Measurements from ENCODE around the gene ZNF638.

The ZNF638 gene

DNA sequence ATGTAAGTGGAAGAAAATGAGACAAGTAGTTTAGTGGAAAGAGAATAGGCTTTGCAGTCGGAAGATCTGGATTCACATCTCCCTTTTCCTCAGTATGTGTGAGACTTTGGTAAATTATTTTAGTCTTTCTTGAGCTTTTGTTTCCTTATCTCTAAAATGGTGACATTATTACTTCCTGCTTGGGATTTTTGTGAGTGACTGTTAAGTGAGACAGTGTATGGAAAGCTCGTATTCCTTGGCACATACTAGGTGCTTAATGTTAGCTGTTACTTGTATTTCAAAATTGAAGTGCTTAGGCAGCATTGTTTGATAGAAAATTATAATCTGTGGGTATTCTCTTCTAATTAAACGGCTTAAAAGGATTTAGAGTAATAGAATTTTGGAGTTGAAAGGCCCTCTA, 2.0 kb downstream of the ZNF638 start:
- ChIA-PET CTCF (interaction anchor here (1.4 to 3.4 kb wide), 2 partner anchors 33 to 112 kb away, joined by 3 to 24 read pairs; no protein-coding TSS in a partner anchor), POLR2A (interaction anchor here (2.4 kb wide), 1 partner anchor 57 kb away, joined by 13 read pairs; no protein-coding TSS in a partner anchor)
- no peaks in the 10 kb centered on the region for H3K9me3 ChIP-seq (ENCODE audit: control insufficient read depth, insufficient read depth, low read depth, low read length)
- H3K4me1 ChIP-seq (ENCODE audit: control insufficient read depth, insufficient read depth, low read length) = peaks cover 14% of the 10 kb centered on the region; the same call in 1 of the 2 replicates
- H3K27ac ChIP-seq (ENCODE audit: extremely low read depth, low read depth, low read length) = no peak overlapping the region
- H3K4me3 ChIP-seq (ENCODE audit: low read depth, low read length) = peak overlapping the region; percentile 89
- H3K36me3 ChIP-seq (ENCODE audit: control insufficient read depth in 2 of 2, insufficient read depth in 1 of 2, low read length in 2 of 2) = peaks cover 3 to 7% of the 10 kb centered on the region in 2 experiments; a peak in 2 of 3 replicates
- peak; percentile 66 for TF ChIP-seq ZNF664 (tag by site-specific recombination; IDR thresholded peaks at IDR 0.05)
- no peak for TF ChIP-seq ZNF221 (tag by site-specific recombination; IDR thresholded peaks at IDR 0.05; ENCODE audit: borderline replicate concordance)

DNA sequence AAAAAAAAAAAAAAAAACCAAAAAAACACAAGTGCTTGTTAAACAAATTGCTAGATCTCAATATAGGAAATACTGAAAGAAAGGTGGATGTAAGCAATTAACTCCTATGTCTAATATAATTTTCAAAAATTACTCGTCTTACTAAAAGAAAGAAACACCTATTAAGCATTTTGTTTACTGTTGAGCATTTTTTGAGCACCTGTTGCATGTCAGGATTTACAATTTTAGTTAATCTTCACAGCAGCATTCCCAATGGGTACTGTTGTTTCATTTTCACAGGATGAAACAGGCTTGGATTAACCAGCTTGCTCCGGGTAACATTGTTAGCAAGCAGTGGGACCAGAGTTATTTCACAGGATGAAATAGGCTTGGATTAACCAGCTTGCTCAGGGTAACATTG, 4.8 kb downstream of the ZNF638 start:
- ChIA-PET CTCF (no interaction called here), POLR2A (interaction anchor here (0.7 kb wide), 1 partner anchor 180 kb away, joined by 5 read pairs; no protein-coding TSS in a partner anchor)
- TF ChIP-seq RBAK (tag by site-specific recombination; IDR thresholded peaks at IDR 0.05) (no peak), SCRT1 (tag by site-specific recombination; IDR thresholded peaks at IDR 0.05; ENCODE audit: borderline replicate concordance) (peak; percentile 45; the same call in 1 of the 2 replicates), ZNF664 (tag by site-specific recombination; IDR thresholded peaks at IDR 0.05) (no peak), SCRT2 (tag by site-specific recombination; IDR thresholded peaks at IDR 0.05) (peak; percentile 94), ZNF561 (tag by site-specific recombination; IDR thresholded peaks at IDR 0.05; ENCODE audit: borderline replicate concordance) (no peak), ZNF521 (tag by site-specific recombination; IDR thresholded peaks at IDR 0.05) (no peak), ZFP37 (tag by site-specific recombination; IDR thresholded peaks at IDR 0.05) (no peak), ZBTB1 (tag by site-specific recombination; IDR thresholded peaks at IDR 0.05) (no peak), ZNF747 (tag by site-specific recombination; IDR thresholded peaks at IDR 0.05) (no peak)
- TF ChIP-seq, protein P1, sequence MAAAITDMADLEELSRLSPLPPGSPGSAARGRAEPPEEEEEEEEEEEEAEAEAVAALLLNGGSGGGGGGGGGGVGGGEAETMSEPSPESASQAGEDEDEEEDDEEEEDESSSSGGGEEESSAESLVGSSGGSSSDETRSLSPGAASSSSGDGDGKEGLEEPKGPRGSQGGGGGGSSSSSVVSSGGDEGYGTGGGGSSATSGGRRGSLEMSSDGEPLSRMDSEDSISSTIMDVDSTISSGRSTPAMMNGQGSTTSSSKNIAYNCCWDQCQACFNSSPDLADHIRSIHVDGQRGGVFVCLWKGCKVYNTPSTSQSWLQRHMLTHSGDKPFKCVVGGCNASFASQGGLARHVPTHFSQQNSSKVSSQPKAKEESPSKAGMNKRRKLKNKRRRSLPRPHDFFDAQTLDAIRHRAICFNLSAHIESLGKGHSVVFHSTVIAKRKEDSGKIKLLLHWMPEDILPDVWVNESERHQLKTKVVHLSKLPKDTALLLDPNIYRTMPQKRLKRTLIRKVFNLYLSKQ (tag by site-specific recombination; IDR thresholded peaks at IDR 0.05; ENCODE audit: borderline replicate concordance) = no peak
- H3K4me1 ChIP-seq (ENCODE audit: control insufficient read depth, insufficient read depth, low read length) = peaks cover 33% of the 10 kb centered on the region
- H3K27ac ChIP-seq (ENCODE audit: extremely low read depth, low read depth, low read length) = no peak overlapping the region
- H3K36me3 ChIP-seq (ENCODE audit: control insufficient read depth in 2 of 2, insufficient read depth in 1 of 2, low read length in 2 of 2) = peaks cover 3 to 7% of the 10 kb centered on the region in 2 experiments; a peak in 2 of 3 replicates
- no peak overlapping the region for H3K4me3 ChIP-seq (ENCODE audit: low read depth, low read length)
- H3K9me3 ChIP-seq (ENCODE audit: control insufficient read depth, insufficient read depth, low read depth, low read length) = no peaks in the 10 kb centered on the region

DNA sequence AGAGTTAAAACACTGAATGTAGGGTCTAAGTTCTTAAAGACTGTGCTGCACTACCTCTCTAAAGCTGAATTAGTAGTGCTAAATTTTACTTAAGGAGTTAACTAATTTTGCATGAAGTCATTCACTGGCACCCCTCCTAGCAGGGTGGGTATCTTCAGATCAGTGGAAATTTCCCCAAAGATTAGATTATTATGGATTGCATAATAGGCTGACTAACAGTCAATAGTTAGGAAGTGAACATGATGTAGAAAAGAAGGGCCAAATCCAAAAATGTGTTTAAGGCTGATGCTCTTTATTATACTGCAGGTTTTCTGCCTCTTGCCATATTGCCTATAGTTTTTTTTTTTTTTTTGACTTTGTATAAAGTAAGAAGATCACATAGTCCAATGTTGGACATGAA, 5.2 kb downstream of the ZNF638 start:
- ChIA-PET CTCF (no interaction called here), POLR2A (no interaction called here)
- peaks cover 3 to 7% of the 10 kb centered on the region in 2 experiments; a peak in 2 of 3 replicates for H3K36me3 ChIP-seq (ENCODE audit: control insufficient read depth in 2 of 2, insufficient read depth in 1 of 2, low read length in 2 of 2)
- H3K4me3 ChIP-seq (ENCODE audit: low read depth, low read length) = no peak overlapping the region
- TF ChIP-seq PRDM1 (tag by site-specific recombination; IDR thresholded peaks at IDR 0.05) (no peak), ZFP69B (tag by site-specific recombination; IDR thresholded peaks at IDR 0.05) (no peak), EGR2 (tag by site-specific recombination; IDR thresholded peaks at IDR 0.05; ENCODE audit: low read depth) (no peak), TRIM28 (IDR thresholded peaks at IDR 0.05; ENCODE audit: borderline replicate concordance, low read length) (no peak), ZNF670 (tag by site-specific recombination; IDR thresholded peaks at IDR 0.05; ENCODE audit: low read depth) (no peak), ZNF202 (tag by site-specific recombination; IDR thresholded peaks at IDR 0.05; ENCODE audit: borderline replicate concordance) (no peak), GLIS2 (tag by site-specific recombination; IDR thresholded peaks at IDR 0.05) (no peak)
- TF ChIP-seq, protein P2, sequence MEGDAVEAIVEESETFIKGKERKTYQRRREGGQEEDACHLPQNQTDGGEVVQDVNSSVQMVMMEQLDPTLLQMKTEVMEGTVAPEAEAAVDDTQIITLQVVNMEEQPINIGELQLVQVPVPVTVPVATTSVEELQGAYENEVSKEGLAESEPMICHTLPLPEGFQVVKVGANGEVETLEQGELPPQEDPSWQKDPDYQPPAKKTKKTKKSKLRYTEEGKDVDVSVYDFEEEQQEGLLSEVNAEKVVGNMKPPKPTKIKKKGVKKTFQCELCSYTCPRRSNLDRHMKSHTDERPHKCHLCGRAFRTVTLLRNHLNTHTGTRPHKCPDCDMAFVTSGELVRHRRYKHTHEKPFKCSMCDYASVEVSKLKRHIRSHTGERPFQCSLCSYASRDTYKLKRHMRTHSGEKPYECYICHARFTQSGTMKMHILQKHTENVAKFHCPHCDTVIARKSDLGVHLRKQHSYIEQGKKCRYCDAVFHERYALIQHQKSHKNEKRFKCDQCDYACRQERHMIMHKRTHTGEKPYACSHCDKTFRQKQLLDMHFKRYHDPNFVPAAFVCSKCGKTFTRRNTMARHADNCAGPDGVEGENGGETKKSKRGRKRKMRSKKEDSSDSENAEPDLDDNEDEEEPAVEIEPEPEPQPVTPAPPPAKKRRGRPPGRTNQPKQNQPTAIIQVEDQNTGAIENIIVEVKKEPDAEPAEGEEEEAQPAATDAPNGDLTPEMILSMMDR (tag by site-specific recombination; IDR thresholded peaks at IDR 0.05) = no peak
- TF ChIP-seq, protein P3, sequence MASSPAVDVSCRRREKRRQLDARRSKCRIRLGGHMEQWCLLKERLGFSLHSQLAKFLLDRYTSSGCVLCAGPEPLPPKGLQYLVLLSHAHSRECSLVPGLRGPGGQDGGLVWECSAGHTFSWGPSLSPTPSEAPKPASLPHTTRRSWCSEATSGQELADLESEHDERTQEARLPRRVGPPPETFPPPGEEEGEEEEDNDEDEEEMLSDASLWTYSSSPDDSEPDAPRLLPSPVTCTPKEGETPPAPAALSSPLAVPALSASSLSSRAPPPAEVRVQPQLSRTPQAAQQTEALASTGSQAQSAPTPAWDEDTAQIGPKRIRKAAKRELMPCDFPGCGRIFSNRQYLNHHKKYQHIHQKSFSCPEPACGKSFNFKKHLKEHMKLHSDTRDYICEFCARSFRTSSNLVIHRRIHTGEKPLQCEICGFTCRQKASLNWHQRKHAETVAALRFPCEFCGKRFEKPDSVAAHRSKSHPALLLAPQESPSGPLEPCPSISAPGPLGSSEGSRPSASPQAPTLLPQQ (tag by site-specific recombination; IDR thresholded peaks at IDR 0.05) = no peak
- TF ChIP-seq, protein P4, sequence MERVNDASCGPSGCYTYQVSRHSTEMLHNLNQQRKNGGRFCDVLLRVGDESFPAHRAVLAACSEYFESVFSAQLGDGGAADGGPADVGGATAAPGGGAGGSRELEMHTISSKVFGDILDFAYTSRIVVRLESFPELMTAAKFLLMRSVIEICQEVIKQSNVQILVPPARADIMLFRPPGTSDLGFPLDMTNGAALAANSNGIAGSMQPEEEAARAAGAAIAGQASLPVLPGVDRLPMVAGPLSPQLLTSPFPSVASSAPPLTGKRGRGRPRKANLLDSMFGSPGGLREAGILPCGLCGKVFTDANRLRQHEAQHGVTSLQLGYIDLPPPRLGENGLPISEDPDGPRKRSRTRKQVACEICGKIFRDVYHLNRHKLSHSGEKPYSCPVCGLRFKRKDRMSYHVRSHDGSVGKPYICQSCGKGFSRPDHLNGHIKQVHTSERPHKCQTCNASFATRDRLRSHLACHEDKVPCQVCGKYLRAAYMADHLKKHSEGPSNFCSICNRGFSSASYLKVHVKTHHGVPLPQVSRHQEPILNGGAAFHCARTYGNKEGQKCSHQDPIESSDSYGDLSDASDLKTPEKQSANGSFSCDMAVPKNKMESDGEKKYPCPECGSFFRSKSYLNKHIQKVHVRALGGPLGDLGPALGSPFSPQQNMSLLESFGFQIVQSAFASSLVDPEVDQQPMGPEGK (tag by site-specific recombination; IDR thresholded peaks at IDR 0.05) = no peak
- peaks cover 36% of the 10 kb centered on the region for H3K4me1 ChIP-seq (ENCODE audit: control insufficient read depth, insufficient read depth, low read length)
- H3K9me3 ChIP-seq (ENCODE audit: control insufficient read depth, insufficient read depth, low read depth, low read length) = no peaks in the 10 kb centered on the region
- H3K27ac ChIP-seq (ENCODE audit: extremely low read depth, low read depth, low read length) = no peak overlapping the region
